Liver (tissue), 3 donors: ENCODE data around the gene FGD4.

ENCODE experiments used
- EGR1 ChIP-seq, 2 donors: IDR thresholded peaks; 2 replicates each; pipeline ENCODE4 v1.6.1; 2016 to 2018; ENCODE audit warnings: antibody characterized with exemption in 2 of 2, low read depth in 2 of 2
- FOXA1 ChIP-seq: IDR thresholded peaks from 2 replicates; pipeline ENCODE4 v1.6.1; 2016; ENCODE audit warnings: antibody characterized with exemption
- HNF4G ChIP-seq: IDR thresholded peaks from 2 replicates; pipeline ENCODE4 v1.6.1; 2016; ENCODE audit warnings: antibody characterized with exemption
- JUND ChIP-seq, 2 donors: IDR thresholded peaks; 2 replicates each; pipeline ENCODE4 v1.6.1; 2016; ENCODE audit warnings: antibody characterized with exemption in 2 of 2
- RAD21 ChIP-seq, 2 donors: IDR thresholded peaks; 2 replicates each; pipeline ENCODE4 v1.6.1; 2016; ENCODE audit warnings: antibody characterized with exemption in 2 of 2, mild to moderate bottlenecking in 2 of 2
- RXRA ChIP-seq, 2 donors: IDR thresholded peaks; 2 replicates each; pipeline ENCODE4 v1.6.1; 2017 to 2018; ENCODE audit warnings: antibody characterized with exemption in 2 of 2, mild to moderate bottlenecking in 1 of 2
- TAF1 ChIP-seq: conservative IDR thresholded peaks from 2 replicates; pipeline ENCODE4 v1.6.1; 2016; ENCODE audit warnings: antibody characterized with exemption, mild to moderate bottlenecking
- YY1 ChIP-seq: IDR thresholded peaks from 2 replicates; pipeline ENCODE4 v1.6.1; 2016; ENCODE audit warnings: antibody characterized with exemption, mild to moderate bottlenecking
- TF ChIP-seq, protein P1 (sequence below): fragments of 150-350 bp; IDR thresholded peaks from 2 replicates; pipeline ENCODE4 v1.5.1; 2017; ENCODE audit warnings: improper control_type of control experiment, low read depth, low read length; ENCODE audit not compliant: missing input control
- TF ChIP-seq, protein P2 (sequence below): IDR thresholded peaks from 2 replicates; pipeline ENCODE4 v1.6.1; 2016; ENCODE audit warnings: antibody characterized with exemption
- TF ChIP-seq, protein P3 (sequence below): IDR thresholded peaks from 2 replicates; pipeline ENCODE4 v1.6.1; 2016; ENCODE audit warnings: antibody characterized with exemption
- TF ChIP-seq, protein P4 (sequence below): IDR thresholded peaks from 2 replicates; pipeline ENCODE4 v1.6.1; 2016; ENCODE audit warnings: antibody characterized with exemption
- donor health status: healthy.
- donor health status: healthy.

DNA sequence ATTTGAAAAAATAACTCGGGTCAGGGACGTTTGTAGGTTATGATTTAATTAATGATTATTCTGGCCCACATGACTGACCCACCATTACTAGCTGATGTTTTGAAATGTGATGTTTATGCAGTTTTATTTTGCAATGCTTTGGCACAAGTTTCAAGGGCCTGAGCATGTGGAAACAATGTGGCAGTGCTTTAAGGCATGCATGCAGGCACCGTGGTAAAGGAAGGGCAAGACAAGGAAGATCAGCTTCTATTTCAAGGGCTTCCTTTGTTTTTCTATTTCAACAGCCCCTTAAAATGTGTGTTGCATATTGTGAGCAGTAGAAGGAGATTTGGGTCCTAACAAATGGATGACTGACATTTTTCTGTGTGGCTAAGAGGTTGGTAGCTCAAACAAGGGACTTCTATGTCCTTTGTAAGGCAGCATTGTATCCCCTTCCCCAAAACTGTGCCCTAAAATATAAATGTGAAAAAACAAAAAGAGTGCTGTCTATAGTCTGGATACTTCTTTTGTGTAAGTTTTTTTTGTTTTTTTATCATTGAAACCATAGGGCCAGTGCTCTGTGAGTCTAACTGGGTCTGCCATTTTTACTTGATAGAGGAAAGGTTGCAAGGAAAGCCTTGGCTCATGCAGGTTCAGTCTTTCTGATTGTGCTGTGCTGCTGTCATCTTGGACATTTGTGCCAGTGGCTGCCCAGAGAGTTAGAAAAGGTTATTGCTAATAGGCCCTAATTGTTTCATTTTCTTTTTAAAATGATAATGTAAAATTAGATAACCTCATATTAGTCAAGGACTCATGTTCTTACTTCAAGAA, 103.5 kb downstream of the FGD4 start:
- TF ChIP-seq, protein P1, sequence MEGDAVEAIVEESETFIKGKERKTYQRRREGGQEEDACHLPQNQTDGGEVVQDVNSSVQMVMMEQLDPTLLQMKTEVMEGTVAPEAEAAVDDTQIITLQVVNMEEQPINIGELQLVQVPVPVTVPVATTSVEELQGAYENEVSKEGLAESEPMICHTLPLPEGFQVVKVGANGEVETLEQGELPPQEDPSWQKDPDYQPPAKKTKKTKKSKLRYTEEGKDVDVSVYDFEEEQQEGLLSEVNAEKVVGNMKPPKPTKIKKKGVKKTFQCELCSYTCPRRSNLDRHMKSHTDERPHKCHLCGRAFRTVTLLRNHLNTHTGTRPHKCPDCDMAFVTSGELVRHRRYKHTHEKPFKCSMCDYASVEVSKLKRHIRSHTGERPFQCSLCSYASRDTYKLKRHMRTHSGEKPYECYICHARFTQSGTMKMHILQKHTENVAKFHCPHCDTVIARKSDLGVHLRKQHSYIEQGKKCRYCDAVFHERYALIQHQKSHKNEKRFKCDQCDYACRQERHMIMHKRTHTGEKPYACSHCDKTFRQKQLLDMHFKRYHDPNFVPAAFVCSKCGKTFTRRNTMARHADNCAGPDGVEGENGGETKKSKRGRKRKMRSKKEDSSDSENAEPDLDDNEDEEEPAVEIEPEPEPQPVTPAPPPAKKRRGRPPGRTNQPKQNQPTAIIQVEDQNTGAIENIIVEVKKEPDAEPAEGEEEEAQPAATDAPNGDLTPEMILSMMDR: no peak
- TF ChIP-seq YY1 (peak; percentile 94), RAD21 (IDR thresholded peaks at IDR 0.05) (peak; percentile 56), FOXA1 (peak; percentile 47), HNF4G (no peak), RXRA (IDR thresholded peaks at IDR 0.05) (peak; percentile 73 to 90), TAF1 (no peak), EGR1 (IDR thresholded peaks at IDR 0.05; ENCODE audit: low read depth in 2 of 2) (peak in 1 of 2 donors; percentile 51), JUND (IDR thresholded peaks at IDR 0.05) (peak; percentile 43 to 77)
- TF ChIP-seq, protein P2, sequence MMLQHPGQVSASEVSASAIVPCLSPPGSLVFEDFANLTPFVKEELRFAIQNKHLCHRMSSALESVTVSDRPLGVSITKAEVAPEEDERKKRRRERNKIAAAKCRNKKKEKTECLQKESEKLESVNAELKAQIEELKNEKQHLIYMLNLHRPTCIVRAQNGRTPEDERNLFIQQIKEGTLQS: peak; percentile 27
- TF ChIP-seq, protein P3, sequence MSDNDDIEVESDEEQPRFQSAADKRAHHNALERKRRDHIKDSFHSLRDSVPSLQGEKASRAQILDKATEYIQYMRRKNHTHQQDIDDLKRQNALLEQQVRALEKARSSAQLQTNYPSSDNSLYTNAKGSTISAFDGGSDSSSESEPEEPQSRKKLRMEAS: peak; percentile 87
- TF ChIP-seq, protein P4, sequence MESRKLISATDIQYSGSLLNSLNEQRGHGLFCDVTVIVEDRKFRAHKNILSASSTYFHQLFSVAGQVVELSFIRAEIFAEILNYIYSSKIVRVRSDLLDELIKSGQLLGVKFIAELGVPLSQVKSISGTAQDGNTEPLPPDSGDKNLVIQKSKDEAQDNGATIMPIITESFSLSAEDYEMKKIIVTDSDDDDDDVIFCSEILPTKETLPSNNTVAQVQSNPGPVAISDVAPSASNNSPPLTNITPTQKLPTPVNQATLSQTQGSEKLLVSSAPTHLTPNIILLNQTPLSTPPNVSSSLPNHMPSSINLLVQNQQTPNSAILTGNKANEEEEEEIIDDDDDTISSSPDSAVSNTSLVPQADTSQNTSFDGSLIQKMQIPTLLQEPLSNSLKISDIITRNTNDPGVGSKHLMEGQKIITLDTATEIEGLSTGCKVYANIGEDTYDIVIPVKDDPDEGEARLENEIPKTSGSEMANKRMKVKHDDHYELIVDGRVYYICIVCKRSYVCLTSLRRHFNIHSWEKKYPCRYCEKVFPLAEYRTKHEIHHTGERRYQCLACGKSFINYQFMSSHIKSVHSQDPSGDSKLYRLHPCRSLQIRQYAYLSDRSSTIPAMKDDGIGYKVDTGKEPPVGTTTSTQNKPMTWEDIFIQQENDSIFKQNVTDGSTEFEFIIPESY: peak; percentile 85
